HG02763 (cell line): ENCODE measurements around the gene CCDC127.
"Not testable (repeated sequence)": the region's sequence is repeated elsewhere in the genome, so short reads cannot be mapped to it uniquely, and the experiment has no call there.

Experiments used
- ATAC-seq: cut with Tn5 transposase; IDR thresholded peaks from one replicate; pipeline ENCODE4 v1.9.1; 2021; ENCODE audit warnings: mild to moderate bottlenecking, moderate library complexity; ENCODE audit not compliant: unreplicated experiment

Gene CCDC127

DNA sequence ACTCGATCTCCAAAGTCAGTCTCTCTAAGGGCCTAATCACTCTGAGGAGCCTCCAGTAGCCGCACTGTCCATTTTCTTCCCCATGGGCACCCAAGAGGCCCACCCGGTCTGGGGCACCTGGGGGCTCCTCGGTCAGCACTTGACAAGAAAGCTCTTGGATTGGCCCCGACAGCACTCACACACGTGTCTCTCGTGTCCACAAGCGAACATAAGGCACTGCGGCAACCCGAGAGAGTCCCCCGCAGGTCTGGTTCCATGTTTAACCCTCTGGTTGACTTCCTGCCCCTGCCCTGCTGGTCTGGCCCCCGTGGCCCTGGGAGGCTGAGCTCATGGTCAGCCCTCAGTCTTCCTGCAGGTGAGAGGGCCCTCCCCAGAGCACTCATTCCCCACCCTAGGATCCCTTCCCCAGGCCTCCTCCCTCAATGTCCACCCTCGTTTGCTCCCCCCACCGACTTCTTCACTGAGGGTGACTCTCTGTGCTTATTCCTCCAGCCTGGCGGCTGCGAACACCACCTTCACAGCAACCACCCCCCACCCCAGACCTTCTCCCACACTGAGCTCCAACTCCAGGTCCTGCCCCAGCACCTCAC, 43.0 kb downstream of the CCDC127 start:
- no peak for ATAC-seq

DNA sequence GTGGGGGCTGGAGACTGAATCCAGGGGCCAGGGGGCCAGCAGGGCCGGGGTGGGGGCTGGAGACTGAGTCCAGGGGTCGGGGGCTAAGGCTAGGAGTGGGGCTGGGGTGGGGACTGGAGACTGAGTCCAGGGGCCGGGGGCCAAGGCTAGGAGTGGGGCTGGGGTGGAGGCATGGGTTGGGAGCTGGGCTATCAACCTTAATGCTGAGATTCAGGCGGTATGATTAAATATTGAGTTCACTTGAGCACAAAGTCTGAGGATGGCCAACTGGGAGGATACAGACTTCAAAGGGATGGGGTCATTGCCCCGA, 43.7 kb downstream of the CCDC127 start:
- no peak for ATAC-seq

DNA sequence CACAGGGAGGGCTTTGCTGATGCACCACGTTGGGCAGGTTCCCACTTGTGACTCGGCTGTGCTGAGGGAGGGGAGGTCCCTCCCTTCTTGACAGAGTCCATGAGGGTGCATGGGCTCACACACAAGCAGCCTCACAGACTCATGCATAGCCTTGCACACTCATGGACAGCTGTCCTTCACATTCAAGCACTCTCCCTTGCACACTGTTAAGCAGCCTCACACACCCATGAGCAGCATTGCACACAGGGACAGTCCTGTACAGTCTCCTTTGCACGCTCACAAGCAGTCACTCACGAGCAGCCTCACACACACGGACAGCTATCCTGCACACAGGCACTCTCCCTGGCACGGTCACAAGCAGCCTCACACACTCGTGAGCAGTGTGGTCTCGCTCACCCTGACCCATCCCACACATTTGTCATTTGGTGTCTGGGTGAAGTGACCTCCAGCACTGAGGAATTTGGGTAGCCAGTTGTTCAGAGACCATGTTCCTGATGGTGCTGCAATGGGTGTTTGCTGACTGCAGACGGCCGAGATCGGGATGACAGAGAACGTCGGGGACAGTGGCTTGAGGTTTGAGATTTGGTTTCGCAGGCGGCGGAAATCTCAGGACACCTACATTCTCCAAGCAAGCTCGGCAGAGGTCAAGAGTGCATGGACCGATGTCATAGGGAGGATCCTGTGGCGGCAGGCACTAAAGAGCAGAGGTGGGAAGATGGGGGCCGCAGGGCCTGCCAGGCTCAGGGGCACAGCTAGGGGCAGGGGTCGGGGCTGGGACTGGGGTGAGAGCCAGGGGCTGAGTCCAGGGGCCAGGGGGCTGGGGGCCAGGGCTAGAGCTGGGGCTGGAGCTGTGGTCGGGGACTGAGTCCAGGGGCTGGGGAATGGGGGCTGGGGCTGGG, 44.3 kb downstream of the CCDC127 start:
- ATAC-seq: no peak

DNA sequence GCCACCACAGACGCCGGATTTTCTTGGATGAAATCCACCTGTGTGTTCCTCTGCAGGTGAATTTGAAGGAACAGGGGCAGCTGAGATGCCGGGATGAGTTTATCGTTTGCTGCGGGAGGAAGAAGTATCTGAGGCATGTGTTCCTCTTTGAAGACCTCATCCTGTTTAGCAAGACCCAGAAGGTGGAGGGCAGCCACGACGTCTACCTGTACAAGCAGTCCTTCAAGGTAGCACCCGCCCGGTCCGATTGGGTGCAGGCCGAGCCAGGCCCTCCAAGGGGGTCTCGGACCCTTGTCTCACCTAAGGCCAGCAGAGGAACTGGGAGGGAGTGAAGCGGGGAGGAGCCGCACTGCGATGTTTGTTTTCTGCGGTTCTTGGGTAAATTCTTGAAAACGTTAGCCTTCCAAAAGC, 45.1 kb downstream of the CCDC127 start:
- no peak for ATAC-seq

DNA sequence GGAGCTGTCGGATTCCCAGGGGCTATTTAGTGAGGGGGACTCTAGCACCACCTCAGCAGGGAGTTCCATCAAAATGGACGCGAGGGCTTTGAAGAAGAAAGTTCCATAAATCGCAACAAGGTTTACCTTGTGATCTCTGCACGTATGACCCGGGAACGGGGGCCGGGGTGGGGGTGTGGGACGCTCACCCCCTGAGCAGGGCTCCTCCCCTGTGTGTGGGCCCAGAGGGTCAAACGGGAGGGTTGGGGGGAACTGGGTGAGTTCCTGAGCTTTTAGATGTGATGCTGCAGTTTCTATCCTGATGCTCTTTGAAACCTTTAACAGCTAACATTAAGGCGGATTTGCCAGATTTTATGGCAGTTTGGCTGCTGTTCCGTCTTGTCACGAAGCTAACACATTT, 45.5 kb downstream of the CCDC127 start:
- no peak for ATAC-seq

DNA sequence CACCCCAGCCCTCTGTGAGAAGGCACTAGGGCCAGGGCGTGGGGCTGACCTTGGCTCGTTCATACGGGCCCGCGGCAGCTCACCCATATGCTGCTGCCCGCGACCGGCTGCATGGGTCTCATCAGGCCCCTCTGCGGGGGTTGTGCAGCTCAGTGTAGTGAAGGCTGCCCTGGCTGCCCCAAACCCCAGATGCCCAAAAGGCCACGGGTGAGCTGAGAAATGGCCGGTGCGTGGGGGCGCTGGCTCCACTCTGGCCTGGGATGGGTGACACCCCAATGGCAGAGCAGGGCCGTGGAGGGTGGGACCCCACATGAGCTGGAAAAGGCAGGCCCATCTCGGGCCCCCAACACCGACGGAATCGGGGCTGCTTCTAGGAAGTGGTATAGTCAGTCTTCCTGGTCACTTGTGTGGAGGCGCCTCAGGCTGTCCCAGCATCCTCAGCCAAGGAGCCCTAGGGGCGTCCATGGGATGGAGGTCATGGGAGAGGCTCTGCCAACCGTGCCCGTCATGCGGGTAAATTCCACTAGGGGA, 46.1 kb downstream of the CCDC127 start:
- ATAC-seq: no peak

DNA sequence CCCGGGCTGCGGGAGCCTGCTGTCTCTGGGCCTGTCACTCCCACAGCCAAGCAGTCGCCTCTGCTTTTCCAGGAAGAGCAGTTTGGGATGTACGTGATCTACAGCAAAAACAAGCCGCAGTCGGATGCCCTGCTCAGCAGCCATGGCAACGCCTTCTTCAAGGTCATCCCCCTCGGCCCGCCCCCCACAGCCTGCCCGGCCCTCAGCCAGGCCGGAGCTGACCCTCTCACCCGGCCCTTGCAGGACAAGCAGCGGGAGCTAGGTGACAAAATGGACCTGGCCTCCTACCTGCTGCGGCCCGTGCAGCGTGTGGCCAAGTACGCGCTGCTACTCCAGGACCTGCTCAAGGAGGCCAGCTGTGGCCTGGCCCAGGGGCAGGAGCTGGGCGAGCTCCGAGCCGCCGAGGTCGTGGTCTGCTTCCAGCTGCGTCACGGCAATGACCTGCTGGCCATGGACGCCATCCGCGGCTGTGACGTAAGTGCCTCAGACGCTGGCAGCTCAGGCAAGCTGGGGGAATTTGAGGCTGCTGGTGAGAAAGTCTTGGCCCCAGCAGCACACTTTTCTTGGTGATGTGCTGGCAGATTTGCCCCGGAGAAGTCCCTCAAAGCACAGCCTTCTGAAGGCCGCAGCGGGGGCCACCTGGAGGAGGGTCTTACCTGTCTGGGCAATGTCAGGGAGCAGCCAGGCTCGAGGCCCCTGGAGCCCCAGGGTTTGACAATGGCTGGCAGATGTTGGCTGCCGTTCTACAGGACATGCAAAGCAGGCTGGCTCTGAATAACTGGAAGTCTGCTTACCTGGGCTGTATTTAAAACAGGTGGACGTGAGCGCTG, 46.8 kb downstream of the CCDC127 start:
- no peak for ATAC-seq

DNA sequence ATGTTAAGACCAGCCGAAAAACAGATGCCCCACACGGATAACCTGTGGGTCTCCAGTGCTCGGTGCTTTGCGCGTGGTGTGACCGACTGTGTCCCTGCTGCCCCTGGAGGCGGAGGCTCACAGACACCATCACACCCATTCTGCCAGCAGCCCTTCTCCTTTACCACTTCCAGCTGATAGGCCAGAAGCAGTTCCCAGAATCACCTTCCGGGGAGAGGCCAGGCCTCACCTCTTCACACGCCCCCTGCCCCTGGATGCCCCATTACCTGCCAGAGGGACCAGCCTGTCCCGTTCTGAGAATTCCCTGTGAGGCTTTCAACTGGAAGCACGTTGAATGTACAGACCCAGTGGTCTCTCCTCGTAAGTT, 48.2 kb downstream of the CCDC127 start:
- no peak for ATAC-seq

DNA sequence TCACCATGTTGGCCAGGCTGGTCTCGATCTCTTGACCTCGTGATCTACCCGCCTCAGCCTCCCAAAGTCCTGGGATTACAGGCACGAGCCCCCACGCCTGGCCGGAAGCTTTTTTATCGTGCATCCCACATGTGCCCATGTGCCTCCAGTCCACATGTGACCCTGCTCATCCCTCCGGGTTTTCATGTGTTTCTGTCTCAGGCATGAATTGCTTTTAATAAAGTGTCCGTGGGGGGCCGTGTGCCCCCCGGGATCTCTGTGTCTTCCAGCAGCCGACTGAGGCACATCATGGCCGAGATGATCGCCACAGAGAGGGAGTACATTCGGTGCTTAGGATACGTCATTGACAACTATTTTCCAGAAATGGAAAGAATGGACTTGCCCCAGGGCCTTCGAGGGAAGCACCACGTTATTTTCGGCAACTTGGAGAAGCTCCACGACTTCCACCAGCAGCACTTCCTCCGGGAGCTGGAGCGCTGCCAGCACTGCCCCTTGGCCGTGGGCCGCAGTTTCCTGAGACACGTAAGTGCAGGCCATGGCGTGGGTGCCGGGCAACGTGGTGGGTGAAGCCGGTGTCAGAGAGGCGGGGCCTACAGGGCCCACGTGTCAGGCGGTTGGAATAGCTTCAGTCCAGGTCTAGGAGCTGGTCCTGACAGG, 48.8 kb downstream of the CCDC127 start:
- no peak for ATAC-seq

DNA sequence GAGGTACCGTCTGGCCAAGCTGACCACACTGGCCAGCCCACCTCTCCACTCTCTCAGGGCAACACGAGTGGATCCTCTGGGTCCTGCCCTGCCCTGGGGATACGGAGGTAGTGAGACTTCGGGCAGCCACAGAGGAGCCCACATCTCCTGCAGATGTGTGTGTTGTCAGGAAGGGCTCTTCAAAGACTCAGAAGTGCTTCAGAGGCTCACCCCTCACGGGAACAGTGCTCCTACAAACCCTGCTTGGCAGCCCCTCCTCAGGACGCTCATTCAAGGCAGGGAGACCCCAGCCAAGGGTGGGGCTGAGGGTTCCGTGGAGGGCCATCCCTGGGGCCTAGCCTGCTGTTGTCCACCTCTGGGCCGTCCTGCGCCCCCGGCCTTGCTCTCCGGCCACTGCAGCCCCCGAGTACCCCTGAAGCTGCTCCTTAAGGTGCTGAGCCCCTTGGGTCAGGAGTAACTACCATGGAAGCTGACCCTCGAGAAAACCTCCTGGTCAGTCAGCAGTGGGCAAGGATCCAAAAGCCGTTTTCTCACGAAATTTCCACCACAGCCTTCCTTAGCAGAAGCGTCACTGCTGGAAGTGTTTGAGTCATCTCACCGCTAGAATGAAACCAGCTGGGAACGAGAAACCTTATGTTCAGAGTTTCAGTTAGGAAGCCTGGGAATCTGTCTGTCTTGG, 49.8 kb downstream of the CCDC127 start:
- ATAC-seq: no peak

DNA sequence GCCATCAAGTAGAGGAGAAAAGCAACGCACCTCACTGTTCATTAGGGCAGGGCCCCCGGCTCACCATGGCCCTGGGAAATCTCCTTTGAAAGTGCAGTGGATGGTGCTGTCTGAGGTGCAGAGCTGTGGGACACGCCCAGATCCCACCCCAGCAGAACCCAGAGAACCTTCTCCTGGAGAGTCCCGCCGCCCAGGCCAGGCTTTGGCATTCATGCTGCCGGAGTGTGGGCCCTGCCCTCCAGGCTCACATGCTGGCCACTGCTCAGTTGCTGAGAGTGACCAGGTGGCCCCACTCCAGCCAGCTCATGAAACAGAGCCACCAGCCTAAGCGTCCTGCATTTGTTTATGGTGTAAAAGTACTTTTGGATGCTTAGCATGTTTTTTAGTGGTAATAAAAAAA, 50.4 kb downstream of the CCDC127 start:
- ATAC-seq: no peak

DNA sequence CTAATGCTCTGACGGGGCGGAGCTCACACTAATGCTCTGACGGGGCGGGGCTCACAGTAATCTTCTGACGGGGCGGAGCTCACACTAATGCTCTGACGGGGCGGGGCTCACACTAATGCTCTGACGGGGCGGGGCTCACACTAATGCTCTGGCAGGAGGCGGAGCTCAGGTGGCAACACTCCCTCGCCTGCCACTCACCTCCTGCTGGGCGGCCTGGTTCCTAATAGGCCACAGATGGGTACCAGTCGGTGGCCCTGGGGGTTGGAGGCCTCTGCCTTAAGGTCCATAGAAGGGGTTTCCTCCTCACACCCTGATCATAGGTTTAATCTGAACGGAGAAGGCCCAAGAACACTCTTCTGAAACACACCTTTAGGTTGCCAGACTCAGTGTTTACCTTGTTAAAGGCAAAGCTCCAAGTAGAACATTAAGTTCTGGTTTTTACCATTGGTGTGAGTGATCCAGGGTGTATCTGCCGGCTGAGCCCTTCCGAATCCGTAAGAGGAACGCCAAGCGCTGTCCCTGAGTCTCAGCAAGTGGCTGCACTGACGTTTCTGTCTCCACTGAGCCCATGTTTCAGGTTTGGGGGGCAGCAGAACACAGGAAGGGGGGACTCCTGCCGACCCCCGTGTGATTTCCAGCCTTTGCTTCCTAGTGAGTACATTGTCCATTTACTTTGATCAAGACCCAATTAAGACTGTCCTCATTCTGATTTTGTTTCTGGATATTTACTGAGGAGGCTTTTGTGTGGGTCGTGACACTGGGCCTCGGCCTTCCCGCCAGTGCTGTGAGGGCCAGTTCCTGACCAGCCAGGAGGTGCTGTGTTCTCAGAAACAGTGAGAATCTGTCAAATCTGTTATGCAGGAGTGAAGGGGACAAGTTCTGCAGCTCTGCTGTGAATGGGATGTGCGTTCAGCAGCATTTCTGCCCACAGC, 51.2 kb downstream of the CCDC127 start:
- no peak for ATAC-seq

DNA sequence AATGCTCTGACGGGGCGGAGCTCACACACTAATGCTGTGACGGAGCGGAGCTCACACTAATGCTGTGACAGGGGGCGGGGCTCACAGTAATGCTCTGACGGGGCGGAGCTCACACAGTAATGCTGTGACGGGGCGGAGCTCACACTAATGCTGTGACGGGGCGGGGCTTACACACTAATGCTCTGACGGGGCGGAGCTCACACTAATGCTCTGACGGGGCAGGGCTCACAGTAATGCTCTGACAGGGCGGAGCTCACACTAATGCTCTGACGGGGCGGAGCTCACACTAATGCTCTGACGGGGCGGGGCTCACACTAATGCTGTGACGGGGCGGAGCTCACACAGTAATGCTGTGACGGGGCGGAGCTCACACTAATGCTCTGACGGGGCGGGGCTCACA, 53.2 kb downstream of the CCDC127 start:
- not testable (repeated sequence) for ATAC-seq

DNA sequence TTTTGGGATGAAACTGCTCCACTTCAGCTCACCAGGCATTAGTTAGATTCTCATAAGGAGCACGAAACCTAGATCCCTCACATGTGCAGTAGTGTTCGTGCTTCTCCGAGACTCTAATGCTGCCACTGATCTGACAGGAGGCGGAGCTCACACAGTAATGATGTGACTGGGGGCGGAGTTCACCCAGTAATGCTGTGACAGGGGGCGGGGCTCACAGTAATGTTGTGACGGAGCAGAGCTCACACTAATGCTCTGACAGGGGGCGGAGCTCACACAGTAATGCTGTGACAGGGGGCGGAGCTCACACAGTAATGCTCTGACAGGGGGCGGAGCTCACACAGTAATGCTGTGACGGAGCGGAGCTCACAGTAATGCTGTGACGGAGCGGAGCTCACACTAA, 53.7 kb downstream of the CCDC127 start:
- no peak for ATAC-seq

DNA sequence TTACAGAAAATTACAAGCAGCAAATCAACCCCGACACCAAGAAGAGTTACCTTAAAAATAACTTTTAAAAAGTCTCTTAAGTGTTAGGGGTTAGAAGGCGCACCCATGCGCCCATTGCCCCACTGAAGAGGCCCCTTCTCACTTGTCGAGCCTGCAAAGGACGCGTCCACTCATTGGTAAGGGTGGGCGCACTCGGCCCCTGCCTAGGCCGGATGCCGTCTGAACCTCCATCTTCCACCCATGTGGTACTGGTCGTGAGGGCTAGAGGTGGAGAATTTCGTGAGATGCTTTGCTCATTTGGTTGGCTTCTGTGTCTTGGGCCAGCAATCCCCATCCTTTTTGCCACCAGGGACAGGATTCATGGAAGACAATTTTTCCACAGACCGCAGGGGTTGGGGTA, 54.1 kb downstream of the CCDC127 start:
- no peak for ATAC-seq

DNA sequence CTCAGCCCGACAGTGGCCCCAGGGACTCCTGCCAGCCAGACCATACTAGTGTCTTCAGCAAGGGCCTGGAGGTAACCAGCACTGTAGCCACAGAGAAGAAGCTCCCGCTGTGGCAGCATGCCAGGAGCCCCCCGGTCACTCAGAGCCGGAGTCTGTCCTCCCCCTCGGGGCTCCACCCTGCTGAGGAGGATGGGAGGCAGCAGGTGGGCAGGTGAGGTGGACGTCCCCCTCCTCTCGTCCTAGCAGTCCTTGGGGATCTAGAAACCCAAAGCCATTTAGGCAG, 54.7 kb downstream of the CCDC127 start:
- ATAC-seq: no peak

DNA sequence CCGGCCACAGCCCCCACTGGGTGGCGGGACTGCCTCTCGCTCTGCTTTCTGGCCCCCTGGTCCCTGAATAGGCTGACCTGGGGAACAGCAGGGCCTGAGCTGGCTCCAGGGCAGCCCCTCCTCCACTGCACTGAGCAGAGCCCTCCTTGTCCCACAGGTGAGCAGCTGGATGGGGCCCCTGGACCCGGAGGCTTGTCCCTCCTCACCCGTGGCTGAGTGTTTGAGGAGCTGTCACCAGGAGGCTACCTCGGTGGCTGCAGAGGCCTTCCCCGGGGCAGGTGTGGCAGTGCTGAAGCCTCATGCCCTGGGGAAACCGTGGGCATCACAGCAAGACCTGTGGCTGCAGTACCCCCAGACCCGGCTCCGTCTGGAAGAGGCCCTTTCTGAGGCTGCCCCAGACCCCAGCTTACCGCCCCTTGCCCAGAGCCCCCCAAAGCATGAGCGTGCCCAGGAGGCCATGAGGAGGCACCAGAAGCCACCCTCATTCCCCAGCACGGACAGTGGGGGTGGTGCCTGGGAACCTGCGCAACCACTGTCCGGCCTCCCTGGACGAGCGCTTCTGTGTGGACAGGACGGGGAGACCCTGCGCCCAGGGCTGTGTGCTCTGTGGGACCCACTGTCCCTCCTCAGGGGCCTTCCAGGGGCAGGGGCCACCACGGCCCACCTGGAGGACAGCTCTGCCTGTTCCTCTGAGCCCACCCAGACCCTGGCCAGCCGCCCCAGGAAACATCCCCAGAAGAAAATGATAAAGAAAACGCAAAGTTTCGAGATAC, 55.2 kb downstream of the CCDC127 start:
- ATAC-seq: no peak

DNA sequence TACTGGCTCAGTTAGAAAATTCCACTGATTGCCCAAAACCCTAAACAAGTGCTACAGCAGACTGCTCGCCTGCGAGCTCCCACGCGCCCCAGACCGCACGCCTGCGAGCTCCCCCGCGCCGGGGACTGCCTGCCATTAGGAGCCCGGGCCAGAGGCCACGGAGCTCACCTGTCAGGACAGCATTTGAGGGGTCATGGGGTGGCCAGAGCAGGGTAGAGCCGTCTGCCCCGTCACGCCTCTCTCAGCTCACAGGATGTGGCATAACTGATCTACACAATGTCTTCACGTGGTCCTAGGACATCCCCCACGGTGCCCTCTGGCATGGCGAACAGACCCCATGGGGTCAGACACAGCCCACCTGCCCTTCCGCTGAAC, 55.8 kb downstream of the CCDC127 start:
- no peak for ATAC-seq

DNA sequence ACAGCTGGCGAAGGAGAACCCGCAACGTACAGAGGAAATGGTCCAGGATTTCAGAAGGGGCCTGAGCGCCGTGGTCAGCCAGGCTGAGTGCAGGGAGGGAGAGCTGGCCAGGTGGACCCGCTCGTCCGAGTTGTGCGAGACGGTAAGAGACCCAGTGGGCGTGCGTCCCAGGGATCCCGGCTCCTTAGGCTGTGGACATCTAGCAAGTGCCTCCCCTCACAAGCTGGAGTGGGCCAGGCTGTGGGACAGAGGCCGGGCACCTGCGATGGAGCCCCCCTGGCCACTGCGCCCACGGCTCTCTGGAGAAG, 56.2 kb downstream of the CCDC127 start:
- no peak for ATAC-seq
